ENCODE results near the gene HMCN2. TPM values are rescaled to one million over a fixed set of nuclear protein-coding genes. Genes with fewer than 3 reads are reported as not detected.

HMCN2 gene
- total RNA-seq, 4 donors from 2014 or later, result 1.8 to 46.7 (median 24.4) TPM

DNA sequence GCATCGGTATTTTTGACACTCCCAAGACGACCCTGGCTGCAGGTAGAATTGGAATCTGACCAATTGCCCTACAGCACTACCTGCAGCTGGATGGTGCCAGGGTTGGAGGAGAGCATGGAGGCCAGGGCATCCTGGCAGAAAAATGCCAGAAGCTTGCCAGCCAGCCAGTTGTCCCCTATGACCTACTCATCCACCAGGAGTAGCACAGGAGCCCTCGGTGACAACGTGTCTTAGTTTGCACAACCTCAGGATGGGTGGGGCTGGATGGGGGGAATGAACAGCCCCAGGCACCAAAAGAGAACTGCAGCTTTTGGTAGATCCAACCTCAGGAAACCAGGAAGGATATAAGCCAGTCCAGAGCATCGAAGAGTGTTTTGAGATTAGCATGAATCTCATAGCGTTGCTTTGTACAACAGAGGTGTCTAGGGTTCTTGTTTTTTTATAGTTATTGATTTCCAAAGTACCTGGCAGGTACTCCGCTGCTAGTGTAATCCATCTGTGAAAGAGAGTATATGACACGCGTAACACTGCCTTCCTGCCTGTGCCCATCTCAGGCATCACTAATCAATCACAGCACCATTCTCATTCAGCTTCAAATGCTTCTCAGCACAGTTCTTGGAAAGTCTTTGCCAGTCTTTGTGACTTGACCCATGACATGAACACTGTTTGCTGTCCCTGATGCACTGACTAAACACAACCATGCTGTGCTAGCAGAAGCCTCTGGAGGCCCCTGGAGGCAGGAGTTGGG, 142.5 kb downstream of the HMCN2 start:
- Histone ChIP-seq H3K27ac (no peak overlapping the region), H3K27me3 (no peaks in the 10 kb centered on the region), H3K4me1 (no peaks in the 10 kb centered on the region), H3K9me3 (no peaks in the 10 kb centered on the region), H3K4me3 (no peak overlapping the region), H3K36me3 (no peaks in the 10 kb centered on the region)
- TF ChIP-seq POLR2A (IDR thresholded peaks at IDR 0.05), result no peak
- TF ChIP-seq, protein P1, sequence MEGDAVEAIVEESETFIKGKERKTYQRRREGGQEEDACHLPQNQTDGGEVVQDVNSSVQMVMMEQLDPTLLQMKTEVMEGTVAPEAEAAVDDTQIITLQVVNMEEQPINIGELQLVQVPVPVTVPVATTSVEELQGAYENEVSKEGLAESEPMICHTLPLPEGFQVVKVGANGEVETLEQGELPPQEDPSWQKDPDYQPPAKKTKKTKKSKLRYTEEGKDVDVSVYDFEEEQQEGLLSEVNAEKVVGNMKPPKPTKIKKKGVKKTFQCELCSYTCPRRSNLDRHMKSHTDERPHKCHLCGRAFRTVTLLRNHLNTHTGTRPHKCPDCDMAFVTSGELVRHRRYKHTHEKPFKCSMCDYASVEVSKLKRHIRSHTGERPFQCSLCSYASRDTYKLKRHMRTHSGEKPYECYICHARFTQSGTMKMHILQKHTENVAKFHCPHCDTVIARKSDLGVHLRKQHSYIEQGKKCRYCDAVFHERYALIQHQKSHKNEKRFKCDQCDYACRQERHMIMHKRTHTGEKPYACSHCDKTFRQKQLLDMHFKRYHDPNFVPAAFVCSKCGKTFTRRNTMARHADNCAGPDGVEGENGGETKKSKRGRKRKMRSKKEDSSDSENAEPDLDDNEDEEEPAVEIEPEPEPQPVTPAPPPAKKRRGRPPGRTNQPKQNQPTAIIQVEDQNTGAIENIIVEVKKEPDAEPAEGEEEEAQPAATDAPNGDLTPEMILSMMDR (IDR thresholded peaks at IDR 0.05), result no peak
- no peak for DNase-seq
- intact Hi-C loops (cut with DNase I; ENCODE audit: low total_unique reads), result no loop called here

DNA sequence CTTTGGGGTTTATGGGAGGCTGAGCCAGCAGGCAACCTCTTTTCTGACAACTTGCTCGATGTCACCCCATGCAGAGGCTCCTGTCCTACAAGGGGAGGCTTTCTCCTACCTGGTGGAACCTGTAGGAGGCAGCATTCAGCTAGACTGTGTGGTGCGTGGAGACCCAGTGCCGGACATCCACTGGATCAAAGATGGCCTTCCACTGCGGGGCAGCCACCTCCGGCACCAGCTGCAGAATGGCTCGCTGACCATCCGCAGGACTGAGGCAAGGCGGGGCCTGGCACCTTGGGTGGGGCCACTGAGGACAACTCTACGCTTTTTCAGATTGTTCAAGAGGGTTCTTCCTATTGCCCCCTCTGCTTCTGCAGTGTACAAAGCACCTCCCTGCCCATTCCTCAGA, 143.1 kb downstream of the HMCN2 start:
- Histone ChIP-seq H3K4me1 (no peaks in the 10 kb centered on the region), H3K27me3 (no peaks in the 10 kb centered on the region), H3K27ac (no peak overlapping the region), H3K4me3 (no peak overlapping the region), H3K36me3 (no peaks in the 10 kb centered on the region), H3K9me3 (no peaks in the 10 kb centered on the region)
- DNase-seq, result no peak
- TF ChIP-seq POLR2A (IDR thresholded peaks at IDR 0.05), result no peak
- TF ChIP-seq, protein P1 (IDR thresholded peaks at IDR 0.05), result no peak
- intact Hi-C loops (cut with DNase I; ENCODE audit: low total_unique reads), result no loop called here

DNA sequence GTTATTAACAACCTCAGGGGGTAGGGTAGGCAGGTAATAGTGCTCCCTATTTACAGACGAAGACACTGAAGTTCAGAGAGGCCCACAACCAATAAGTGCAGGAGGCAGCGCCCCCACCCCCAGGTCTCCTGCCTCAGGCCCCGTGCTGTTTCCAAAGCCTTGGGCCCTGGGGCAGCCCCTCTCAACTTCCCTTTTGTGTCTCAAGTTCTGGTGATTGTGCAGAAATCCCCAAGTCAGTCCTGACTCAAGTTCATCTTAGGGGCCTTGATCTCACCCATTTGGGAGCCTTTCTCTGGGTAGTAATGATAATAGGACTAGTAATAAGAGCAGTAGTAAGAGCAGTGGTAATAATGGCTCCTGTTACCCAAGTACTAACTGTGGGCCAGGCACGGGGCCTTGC, 143.7 kb downstream of the HMCN2 start:
- intact Hi-C loops (cut with DNase I; ENCODE audit: low total_unique reads), result no loop called here
- Histone ChIP-seq H3K4me3 (no peak overlapping the region), H3K9me3 (no peaks in the 10 kb centered on the region), H3K27me3 (no peaks in the 10 kb centered on the region), H3K27ac (no peak overlapping the region), H3K36me3 (no peaks in the 10 kb centered on the region), H3K4me1 (no peaks in the 10 kb centered on the region)
- no peak for DNase-seq
- TF ChIP-seq POLR2A (IDR thresholded peaks at IDR 0.05), result no peak
- TF ChIP-seq, protein P1 (IDR thresholded peaks at IDR 0.05), result no peak

DNA sequence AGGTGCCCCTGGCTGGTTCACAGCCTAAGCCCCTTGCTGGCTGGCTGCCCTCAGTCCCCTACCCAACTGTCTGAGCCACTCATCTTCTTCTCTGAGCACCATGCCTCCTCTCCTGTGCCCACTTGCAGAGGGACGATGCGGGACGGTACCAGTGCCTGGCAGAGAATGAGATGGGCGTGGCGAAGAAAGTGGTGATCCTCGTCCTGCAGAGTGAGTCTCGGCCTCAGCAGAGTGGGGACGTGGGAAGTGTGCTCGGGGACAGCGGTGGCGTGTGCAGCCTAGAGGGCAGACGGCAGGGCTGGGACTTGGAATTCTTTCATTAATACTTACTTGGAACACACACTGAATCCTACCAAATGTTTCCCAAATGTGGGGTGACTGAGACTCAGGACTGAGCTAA, 144.9 kb downstream of the HMCN2 start:
- Histone ChIP-seq H3K27ac (no peak overlapping the region), H3K4me1 (no peaks in the 10 kb centered on the region), H3K4me3 (no peak overlapping the region), H3K9me3 (no peaks in the 10 kb centered on the region), H3K27me3 (no peaks in the 10 kb centered on the region), H3K36me3 (no peaks in the 10 kb centered on the region)
- intact Hi-C loops (cut with DNase I; ENCODE audit: low total_unique reads), result no loop called here
- TF ChIP-seq POLR2A (IDR thresholded peaks at IDR 0.05), result no peak
- TF ChIP-seq, protein P1 (IDR thresholded peaks at IDR 0.05), result no peak
- no peak for DNase-seq

DNA sequence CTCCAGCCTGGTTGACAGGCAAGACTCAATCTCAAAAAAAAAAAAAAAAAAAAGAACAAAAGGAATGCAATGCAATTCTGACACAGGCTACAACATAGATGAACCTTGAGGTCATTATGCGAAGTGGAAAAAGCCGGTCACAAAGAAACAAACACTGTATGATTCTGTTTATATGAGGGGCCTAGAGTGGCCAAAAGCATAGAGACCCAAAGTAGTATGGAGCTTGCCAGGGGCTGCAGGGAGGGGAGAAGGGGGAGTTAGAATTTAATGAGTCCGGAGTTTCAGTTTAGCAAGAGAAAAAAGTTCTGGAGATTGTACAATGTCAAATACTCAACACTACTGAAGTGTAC, 146.0 kb downstream of the HMCN2 start:
- H3K27ac ChIP-seq, result no peak overlapping the region
- H3K9me3 ChIP-seq, result no peaks in the 10 kb centered on the region
- DNase-seq, result no peak
- H3K27me3 ChIP-seq, result no peaks in the 10 kb centered on the region
- TF ChIP-seq, protein P1 (IDR thresholded peaks at IDR 0.05), result no peak
- no peak for TF ChIP-seq POLR2A (IDR thresholded peaks at IDR 0.05)
- no peaks in the 10 kb centered on the region for H3K36me3 ChIP-seq
- no peaks in the 10 kb centered on the region for H3K4me1 ChIP-seq
- no peak overlapping the region for H3K4me3 ChIP-seq
- intact Hi-C loops (cut with DNase I; ENCODE audit: low total_unique reads), result no loop called here

Data from uterus (tissue), 4 donors.